AG09319 (cell line): ENCODE results near the gene ST3GAL4.

ENCODE experiments used
- DNase-seq: peaks from one replicate; pipeline ENCODE4 v3.0.0-alpha.2; 2010; ENCODE audit warnings: low read depth; ENCODE audit errors: extremely low read depth
- CTCF ChIP-seq: IDR thresholded peaks from 2 replicates; pipeline ENCODE4 v1.5.1; 2011; ENCODE audit warnings: low read depth, mild to moderate bottlenecking, inconsistent platforms, low read length, moderate library complexity

Gene ST3GAL4

DNA sequence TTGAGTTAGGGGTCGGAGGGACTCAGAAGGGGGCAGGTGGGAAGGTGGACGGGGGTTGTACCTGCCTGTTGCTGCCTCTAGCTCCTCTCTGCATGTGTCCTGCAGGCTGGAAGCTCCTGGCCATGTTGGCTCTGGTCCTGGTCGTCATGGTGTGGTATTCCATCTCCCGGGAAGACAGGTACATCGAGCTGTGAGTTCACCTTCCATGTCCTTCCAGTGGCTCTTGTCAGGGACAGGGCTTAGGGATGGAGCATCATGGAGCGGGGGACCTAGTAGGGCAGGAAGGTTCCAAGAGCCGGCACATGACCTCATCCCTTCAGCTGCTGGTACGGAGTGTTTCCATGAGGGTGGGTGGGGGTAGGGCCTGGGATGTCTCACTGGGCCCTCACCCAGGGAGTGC is 50.9 kb downstream of the ST3GAL4 start:
- no peak for DNase-seq
- TF ChIP-seq CTCF = no peak

DNA sequence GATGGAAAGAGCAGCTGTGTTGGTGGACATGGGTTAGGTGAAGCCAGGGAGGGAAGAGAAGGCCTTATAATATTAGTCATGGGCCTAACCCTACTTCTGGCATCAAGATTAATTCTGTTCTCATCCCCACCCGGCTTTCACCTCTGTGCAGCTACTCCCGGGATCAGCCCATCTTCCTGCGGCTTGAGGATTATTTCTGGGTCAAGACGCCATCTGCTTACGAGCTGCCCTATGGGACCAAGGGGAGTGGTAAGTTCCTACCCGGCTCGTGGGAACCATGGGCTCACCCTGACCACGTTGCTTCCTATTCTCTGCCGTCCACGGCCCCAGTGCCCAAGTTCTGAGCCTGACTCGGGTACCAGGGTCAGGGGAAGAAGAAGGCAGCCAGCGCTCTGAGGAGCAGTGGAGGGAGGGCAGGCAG is 51.6 kb downstream of the ST3GAL4 start:
- TF ChIP-seq CTCF = no peak
- no peak for DNase-seq

- no peak for TF ChIP-seq CTCF
- DNase-seq = no peak
These were observed 52.3 kb downstream of the ST3GAL4 start for GRCh38 chr11:126407682-126408288.

GRCh38 chr11:126408496-126408895 is 53.0 kb downstream of the ST3GAL4 start:
- no peak for DNase-seq
- TF ChIP-seq CTCF = no peak

DNA sequence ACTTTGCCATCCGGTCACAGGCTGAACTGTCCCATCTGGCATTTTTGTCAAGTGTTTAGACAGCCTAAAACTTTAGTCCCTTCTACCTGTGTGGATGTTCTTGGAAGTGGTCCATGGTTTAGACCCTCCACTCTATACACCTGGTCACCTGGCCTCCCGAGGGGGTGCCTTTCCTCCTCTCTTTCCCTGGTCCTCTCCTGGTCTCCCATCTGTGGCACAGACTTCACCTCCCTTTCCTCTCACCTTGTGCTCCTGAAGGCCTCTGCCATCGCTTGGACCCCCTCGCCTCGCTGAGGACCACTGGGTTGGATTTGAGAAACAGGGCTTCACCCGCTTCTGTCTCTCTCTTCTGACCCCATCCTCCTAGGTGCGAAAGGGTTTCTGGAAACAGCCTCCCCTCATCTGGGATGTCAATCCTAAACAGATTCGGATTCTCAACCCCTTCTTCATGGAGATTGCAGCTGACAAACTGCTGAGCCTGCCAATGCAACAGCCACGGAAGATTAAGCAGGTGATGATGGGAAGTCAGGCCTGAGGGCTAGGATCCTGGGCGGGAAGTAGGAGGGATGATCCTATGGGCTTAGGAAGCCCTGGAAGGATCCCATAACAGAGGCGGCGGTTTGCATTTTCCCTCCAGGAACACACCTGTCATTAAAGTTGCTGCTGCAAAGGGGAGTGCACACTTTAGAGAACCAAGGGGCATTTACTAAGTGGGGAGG is 53.6 kb downstream of the ST3GAL4 start:
- no peak for TF ChIP-seq CTCF
- no peak for DNase-seq

DNA sequence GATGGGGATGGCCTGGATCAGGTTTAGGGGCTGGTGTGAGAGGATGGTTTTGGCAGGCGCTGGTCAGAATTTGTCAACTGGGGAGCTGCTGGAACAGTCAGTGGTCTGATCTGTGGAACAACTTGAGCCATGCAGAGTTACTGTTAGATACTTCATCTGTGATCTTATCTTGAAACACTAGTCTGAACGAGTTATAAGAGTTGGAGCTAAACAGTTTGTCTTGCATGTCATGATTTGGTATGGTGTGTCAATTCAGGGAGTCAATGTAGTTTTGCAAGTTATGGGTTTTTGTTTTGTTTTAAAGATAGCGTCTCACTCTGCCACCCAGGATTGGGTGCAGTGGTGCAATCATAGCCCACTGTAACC is 54.1 kb downstream of the ST3GAL4 start:
- DNase-seq = no peak

More for the DNA sequence above, 54.1 kb downstream of the ST3GAL4 start:
- TF ChIP-seq CTCF = no peak
